K562 (cell line): ENCODE measurements around the gene PLAAT4. TPM values are rescaled to one million over a fixed set of nuclear protein-coding genes. Genes with fewer than 3 reads are reported as not detected.
A peak's percentile ranks its signal among the peaks of the same experiment; 100 is the strongest.
"Not testable (repeated sequence)": the region's sequence is repeated elsewhere in the genome, so short reads cannot be mapped to it uniquely, and the experiment has no call there.

Source experiments
- BCL6 ChIP-seq: fragments of 250-450 bp; sonication (Bioruptor Pico); IDR thresholded peaks from 2 replicates; pipeline ENCODE4 v1.4.0; 2020
- KLF1 ChIP-seq: fragments of 450-650 bp; IDR thresholded peaks from 2 replicates; pipeline ENCODE4 v1.6.1; 2016; ENCODE audit warnings: missing genetic modification characterization, missing compliant biosample characterization
- KLF13 ChIP-seq: fragments of 450-650 bp; IDR thresholded peaks from 2 replicates; pipeline ENCODE4 v1.6.1; 2016; ENCODE audit warnings: missing genetic modification characterization, low read depth, mild to moderate bottlenecking, missing compliant biosample characterization, moderate library complexity, borderline replicate concordance
- MAFG ChIP-seq: fragments of 450-650 bp; conservative IDR thresholded peaks from 2 replicates; pipeline ENCODE4 v1.6.1; 2016; ENCODE audit warnings: missing genetic modification characterization, missing compliant biosample characterization
- NR2F6 ChIP-seq: fragments of 450-650 bp; formaldehyde crosslinking; IDR thresholded peaks from 2 replicates; pipeline ENCODE4 v1.4.0; 2020; ENCODE audit warnings: mild to moderate bottlenecking
- TCFL5 ChIP-seq: fragments of 250-450 bp; sonication (Bioruptor Pico); conservative IDR thresholded peaks from 2 replicates; pipeline ENCODE4 v1.6.1; 2021; ENCODE audit warnings: mild to moderate bottlenecking, moderate library complexity, matching md5 sums
- TEAD4 ChIP-seq, 2 experiments: sonication (generic) in 1 of 2; formaldehyde crosslinking in 1 of 2; IDR thresholded peaks; 2 replicates each; pipeline versions ENCODE4 v1.6.1 to v1.8.0; 2012 to 2022; ENCODE audit warnings: borderline replicate concordance in 1 of 2, inconsistent platforms in 1 of 2, low read length in 1 of 2, mild to moderate bottlenecking in 1 of 2, missing genetic modification reagents in 1 of 2
- ZBTB17 ChIP-seq: fragments of 450-650 bp; formaldehyde crosslinking; IDR thresholded peaks from 2 replicates; pipeline ENCODE4 v1.4.0; 2020; ENCODE audit warnings: mild to moderate bottlenecking
- ZNF324 ChIP-seq: fragments of 250-450 bp; sonication (Bioruptor Pico); IDR thresholded peaks from 2 replicates; pipeline ENCODE4 v1.4.0; 2020; ENCODE audit warnings: mild to moderate bottlenecking
- ZNF444 ChIP-seq: fragments of 250-450 bp; sonication (Bioruptor Pico); IDR thresholded peaks from 2 replicates; pipeline ENCODE4 v1.4.0; 2020; ENCODE audit warnings: mild to moderate bottlenecking, moderate library complexity
- ZNF586 ChIP-seq: fragments of 450-650 bp; formaldehyde crosslinking; conservative IDR thresholded peaks from 2 replicates; pipeline ENCODE4 v1.4.0; 2020; ENCODE audit warnings: mild to moderate bottlenecking, moderate library complexity
- ZNF785 ChIP-seq: fragments of 250-450 bp; sonication (Bioruptor Pico); IDR thresholded peaks from 2 replicates; pipeline ENCODE4 v1.4.0; 2020; ENCODE audit warnings: mild to moderate bottlenecking
- polyA plus RNA-seq, 8 experiments: library from polyadenylated mRNA; depleted of rRNA in 4 of 8; stranded (reverse) in 5 of 8; unstranded in 3 of 8; fragments of >200 nt; fragmentation: Nextera tagmentation in 2 of 8; fragmentation: Illumina TruSeq in 1 of 8; extraction: Ambion mirVana in 2 of 8; extraction: Trizol in 1 of 8; gene quantifications; 2 replicates each; pipeline versions ENCODE4 v1.2.1 to v1.2.3, GENCODE V29; 2011 to 2014; ENCODE audit warnings: inconsistent platforms in 1 of 8, missing spikeins in 1 of 8
- total RNA-seq, 7 experiments: library from RNA; depleted of rRNA in 6 of 7; stranded (reverse); fragments of >200 nt in 6 of 7; fragmentation: Illumina TruSeq in 2 of 7; extraction: Trizol in 2 of 7; gene quantifications; 2 replicates each; pipeline versions ENCODE4 v1.2.1 to v1.2.3, GENCODE V29; 2011 to 2021; ENCODE audit warnings: low replicate concordance in 1 of 7
- TF ChIP-seq, protein P1 (sequence below): fragments of 450-650 bp; formaldehyde crosslinking; IDR thresholded peaks from 2 replicates; pipeline ENCODE4 v1.4.0; 2022; ENCODE audit warnings: missing genetic modification characterization
- TF ChIP-seq, protein P2 (sequence below): fragments of 250-450 bp; sonication (Bioruptor Pico); IDR thresholded peaks from 2 replicates; pipeline ENCODE4 v1.8.0; 2021; ENCODE audit warnings: mild to moderate bottlenecking, moderate library complexity
- TF ChIP-seq, protein P3 (sequence below): conservative IDR thresholded peaks from 2 replicates; pipeline ENCODE4 v1.6.1; 2011; ENCODE audit warnings: low read depth, mild to moderate bottlenecking, low read length; ENCODE audit not compliant: control insufficient read depth

The PLAAT4 gene
- total and polyA plus RNA-seq, 9 of the 15 experiments (the other 6 are each of a cell fraction or from before 2014, with no cell fraction given), result 0.54 to 3.0 (median 1.3) TPM; not detected in 1

DNA sequence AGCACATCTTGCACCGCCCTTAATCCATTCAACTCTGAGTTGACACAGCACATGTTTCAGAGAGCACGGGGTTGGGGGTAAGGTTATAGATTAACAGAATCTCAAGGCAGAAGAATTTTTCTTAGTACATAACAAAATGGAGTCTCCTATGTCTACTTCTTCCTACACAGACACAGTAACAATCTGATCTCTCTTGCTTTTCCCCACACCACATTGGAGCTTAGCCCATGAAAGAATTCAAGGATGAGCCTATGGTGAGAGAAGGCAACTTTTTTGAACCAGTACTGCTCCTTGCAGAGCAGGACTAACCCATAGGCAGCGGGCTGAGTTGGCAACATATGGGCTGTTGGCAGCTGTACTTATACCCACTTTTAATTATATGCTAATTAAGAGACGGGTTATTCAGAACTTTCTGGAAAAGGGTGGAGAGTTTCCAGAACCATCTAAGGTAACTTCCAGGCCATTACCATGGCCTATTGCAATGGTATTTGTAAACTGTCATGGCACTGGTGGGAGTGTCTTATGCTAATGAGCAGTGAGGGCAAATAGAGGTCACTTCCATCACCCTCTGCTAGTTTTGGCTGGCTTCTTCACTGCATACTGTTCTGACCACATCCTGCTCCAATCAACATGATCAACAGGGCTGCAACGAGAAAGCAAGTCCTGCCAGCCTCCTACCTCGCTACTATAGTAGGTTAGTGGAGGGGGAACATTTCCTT lies 5.4 kb upstream of the PLAAT4 start (continued):
- TF ChIP-seq BCL6, result peak; percentile 94
- peak; percentile 93 for TF ChIP-seq TCFL5 (CRISPR knock-in tag)
- TF ChIP-seq ZNF586, result peak; percentile 88
- TF ChIP-seq, protein P1, sequence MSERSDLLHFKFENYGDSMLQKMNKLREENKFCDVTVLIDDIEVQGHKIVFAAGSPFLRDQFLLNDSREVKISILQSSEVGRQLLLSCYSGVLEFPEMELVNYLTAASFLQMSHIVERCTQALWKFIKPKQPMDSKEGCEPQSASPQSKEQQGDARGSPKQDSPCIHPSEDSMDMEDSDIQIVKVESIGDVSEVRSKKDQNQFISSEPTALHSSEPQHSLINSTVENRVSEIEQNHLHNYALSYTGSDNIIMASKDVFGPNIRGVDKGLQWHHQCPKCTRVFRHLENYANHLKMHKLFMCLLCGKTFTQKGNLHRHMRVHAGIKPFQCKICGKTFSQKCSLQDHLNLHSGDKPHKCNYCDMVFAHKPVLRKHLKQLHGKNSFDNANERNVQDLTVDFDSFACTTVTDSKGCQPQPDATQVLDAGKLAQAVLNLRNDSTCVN (CRISPR knock-in tag), result peak; percentile 97
- peak; percentile 93 for TF ChIP-seq ZBTB17 (CRISPR knock-in tag)
- peak; percentile 57 for TF ChIP-seq TEAD4 (IDR thresholded peaks at IDR 0.05; ENCODE audit: low read length)
- TF ChIP-seq TEAD4 (CRISPR knock-in tag; IDR thresholded peaks at IDR 0.05; ENCODE audit: borderline replicate concordance), result not testable (repeated sequence)
- TF ChIP-seq, protein P2, sequence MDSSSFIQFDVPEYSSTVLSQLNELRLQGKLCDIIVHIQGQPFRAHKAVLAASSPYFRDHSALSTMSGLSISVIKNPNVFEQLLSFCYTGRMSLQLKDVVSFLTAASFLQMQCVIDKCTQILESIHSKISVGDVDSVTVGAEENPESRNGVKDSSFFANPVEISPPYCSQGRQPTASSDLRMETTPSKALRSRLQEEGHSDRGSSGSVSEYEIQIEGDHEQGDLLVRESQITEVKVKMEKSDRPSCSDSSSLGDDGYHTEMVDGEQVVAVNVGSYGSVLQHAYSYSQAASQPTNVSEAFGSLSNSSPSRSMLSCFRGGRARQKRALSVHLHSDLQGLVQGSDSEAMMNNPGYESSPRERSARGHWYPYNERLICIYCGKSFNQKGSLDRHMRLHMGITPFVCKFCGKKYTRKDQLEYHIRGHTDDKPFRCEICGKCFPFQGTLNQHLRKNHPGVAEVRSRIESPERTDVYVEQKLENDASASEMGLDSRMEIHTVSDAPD, result peak; percentile 90
- TF ChIP-seq ZNF324 (CRISPR knock-in tag), result peak; percentile 80
- TF ChIP-seq, protein P3, sequence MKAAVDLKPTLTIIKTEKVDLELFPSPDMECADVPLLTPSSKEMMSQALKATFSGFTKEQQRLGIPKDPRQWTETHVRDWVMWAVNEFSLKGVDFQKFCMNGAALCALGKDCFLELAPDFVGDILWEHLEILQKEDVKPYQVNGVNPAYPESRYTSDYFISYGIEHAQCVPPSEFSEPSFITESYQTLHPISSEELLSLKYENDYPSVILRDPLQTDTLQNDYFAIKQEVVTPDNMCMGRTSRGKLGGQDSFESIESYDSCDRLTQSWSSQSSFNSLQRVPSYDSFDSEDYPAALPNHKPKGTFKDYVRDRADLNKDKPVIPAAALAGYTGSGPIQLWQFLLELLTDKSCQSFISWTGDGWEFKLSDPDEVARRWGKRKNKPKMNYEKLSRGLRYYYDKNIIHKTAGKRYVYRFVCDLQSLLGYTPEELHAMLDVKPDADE, result peak; percentile 72; the same call in 1 of the 2 replicates
- peak; percentile 69; the same call in 1 of the 2 replicates for TF ChIP-seq KLF1
- TF ChIP-seq ZNF444 (CRISPR knock-in tag), result peak; percentile 90
- peak; percentile 83; the same call in 1 of the 2 replicates for TF ChIP-seq NR2F6 (CRISPR knock-in tag)
- TF ChIP-seq ZNF785 (CRISPR knock-in tag), result peak; percentile 65; the same call in 1 of the 2 replicates
- peak; percentile 61; the same call in 1 of the 2 replicates for TF ChIP-seq KLF13 (tag)
- 0 out of 2 replicates have a peak, but pooled peaks have one; percentile 42 for TF ChIP-seq MAFG (tag)
